MCF 10A (cell line): ENCODE measurements around the gene METTL23. TPM values are rescaled to one million over a fixed set of nuclear protein-coding genes. Genes with fewer than 3 reads are reported as not detected.
"Not testable (repeated sequence)": the region's sequence is repeated elsewhere in the genome, so short reads cannot be mapped to it uniquely, and the experiment has no call there.

ENCODE experiments used
- BruUV-seq: library from RNA; stranded (reverse); fragments of 400-500 nt; replicated peaks from 2 replicates; lab custom pipeline; 2021; lab: Mats Ljungman, UMichigan
- CTCF ChIA-PET: fragments of 300-600 bp; sonication (Branson Sonifier 250); formaldehyde crosslinking; extraction: SDS; loops from one replicate; lab custom pipeline; 2021; ENCODE audit warnings: antibody characterized with exemption, inconsistent platforms; lab: Yijun Ruan, JAX
- POLR2A ChIA-PET: fragments of 300-600, 350-650 bp; sonication (Branson Sonifier 250); formaldehyde crosslinking; extraction: SDS; loops from one replicate; lab custom pipeline; 2020; ENCODE audit warnings: antibody characterized with exemption, inconsistent platforms; lab: Yijun Ruan, JAX
- DNase-seq: peaks from one replicate; pipeline ENCODE4 v3.0.0-alpha.2; 2018; ENCODE audit not compliant: unreplicated experiment
- H3K27ac Mint-ChIP-seq: one replicate; pipeline ENCODE4 v1.8.0; 2022; ENCODE audit warnings: mild to moderate bottlenecking, low read depth, mixed read lengths; ENCODE audit not compliant: unreplicated experiment
- H3K27me3 Mint-ChIP-seq: one replicate; pipeline ENCODE4 v1.8.0; 2022; ENCODE audit warnings: mixed read lengths; ENCODE audit not compliant: insufficient read depth, unreplicated experiment
- H3K36me3 Mint-ChIP-seq: one replicate; pipeline ENCODE4 v1.8.0; 2022; ENCODE audit warnings: mild to moderate bottlenecking, moderate library complexity, mixed read lengths; ENCODE audit not compliant: insufficient read depth, unreplicated experiment
- H3K4me1 Mint-ChIP-seq: one replicate; pipeline ENCODE4 v1.8.0; 2022; ENCODE audit warnings: mixed read lengths; ENCODE audit not compliant: insufficient read depth, unreplicated experiment
- H3K4me3 Mint-ChIP-seq: one replicate; pipeline ENCODE4 v1.8.0; 2022; ENCODE audit warnings: mild to moderate bottlenecking, moderate library complexity, mixed read lengths; ENCODE audit not compliant: unreplicated experiment
- H3K9me3 Mint-ChIP-seq: one replicate; pipeline ENCODE4 v1.8.0; 2022; ENCODE audit warnings: mixed read lengths; ENCODE audit not compliant: unreplicated experiment
- CTCF ChIP-seq: fragments of 200-600 bp; IDR thresholded peaks from one replicate; pipeline ENCODE4 v1.8.0; 2022; ENCODE audit warnings: antibody characterized with exemption, mild to moderate bottlenecking; ENCODE audit not compliant: unreplicated experiment
- intact Hi-C: fragments of 100-400 bp; cut with micrococcal nuclease; formaldehyde crosslinking; loops from 2 replicates; pipeline ENCODE4 v1.14.1; 2022
- total RNA-seq: library from RNA; stranded (reverse); gene quantifications from 2 replicates; pipeline ENCODE4 v1.2.3, GENCODE V29; 2022

The METTL23 gene
- total RNA-seq, 1 experiment from 2014 or later: 35.1 TPM

- POLR2A ChIA-PET: no interaction called here
- Mint-ChIP-seq H3K4me3 (no peak overlapping the region), H3K4me1 (peaks cover 9% of the 10 kb centered on the region)
Measured at GRCh38 chr17:76706817-76707216, 19.8 kb upstream of the METTL23 start.

GRCh38 chr17:76707985-76708807, 18.4 kb upstream of the METTL23 start:
- ChIA-PET POLR2A (interaction anchor here (2.2 to 2.5 kb wide), 2 partner anchors 20 to 36 kb away, joined by 9 to 12 read pairs; no protein-coding TSS in a partner anchor), CTCF (no interaction called here)
- Mint-ChIP-seq H3K4me1 (peaks cover 9% of the 10 kb centered on the region), H3K9me3 (no peaks in the 10 kb centered on the region), H3K36me3 (peaks cover 8% of the 10 kb centered on the region), H3K27me3 (no peaks in the 10 kb centered on the region), H3K4me3 (no peak overlapping the region), H3K27ac (no peak overlapping the region)
- no peak for DNase-seq
- intact Hi-C loops: no loop called here
- no TSS peak for BruUV-seq
- no peak for TF ChIP-seq CTCF

More at GRCh38 chr17:76706817-76707216, 19.8 kb upstream of the METTL23 start:
- no peaks in the 10 kb centered on the region for H3K36me3 Mint-ChIP-seq
- intact Hi-C loops: no loop called here
- BruUV-seq: no TSS peak
- no peaks in the 10 kb centered on the region for H3K27me3 Mint-ChIP-seq
- H3K27ac Mint-ChIP-seq: no peak overlapping the region
- no peak for TF ChIP-seq CTCF
- CTCF ChIA-PET: no interaction called here
- DNase-seq: no peak
- no peaks in the 10 kb centered on the region for H3K9me3 Mint-ChIP-seq

- Mint-ChIP-seq H3K36me3 (peaks cover 19% of the 10 kb centered on the region), H3K4me3 (peak overlapping the region; percentile 76), H3K27ac (peak overlapping the region; percentile 39), H3K4me1 (peaks cover 9% of the 10 kb centered on the region), H3K9me3 (no peaks in the 10 kb centered on the region), H3K27me3 (no peaks in the 10 kb centered on the region)
- intact Hi-C loops: no loop called here
- peak; percentile 58 for DNase-seq
- POLR2A ChIA-PET: interaction anchor here (0.6 to 2.5 kb wide), 8 partner anchors 18 to 355 kb away, joined by 3 to 12 read pairs (median 4); partner anchors contain the start of genes PRPSAP1 and SRSF2
- CTCF ChIA-PET: interaction anchor here (0.8 to 1.0 kb wide), 2 partner anchors 14 to 112 kb away, joined by 3 to 4 read pairs; no protein-coding TSS in a partner anchor
- no peak for TF ChIP-seq CTCF
- TSS peak; percentile 35 for BruUV-seq
Measured at GRCh38 chr17:76709077-76709950, 17.3 kb upstream of the METTL23 start.

- not testable (repeated sequence) for H3K4me1 Mint-ChIP-seq, DNase-seq, BruUV-seq, H3K27me3 Mint-ChIP-seq, H3K9me3 Mint-ChIP-seq
- POLR2A ChIA-PET: interaction anchor here (0.6 to 2.7 kb wide), 12 partner anchors 16 to 356 kb away, joined by 3 to 14 read pairs (median 4); partner anchors contain the start of genes JMJD6, METTL23, PRPSAP1 and SRSF2
- intact Hi-C loops: loop anchor here (10.0 kb wide), 1 partner anchor 155 kb away; no protein-coding TSS in a partner anchor
- Mint-ChIP-seq H3K4me3 (peak overlapping the region; percentile 76), H3K27ac (peak overlapping the region; percentile 39), H3K36me3 (peaks cover 27% of the 10 kb centered on the region)
- CTCF ChIA-PET: interaction anchor here (0.6 to 1.0 kb wide), 3 partner anchors 15 to 113 kb away, joined by 3 to 4 read pairs (median 3); no protein-coding TSS in a partner anchor
Measured at GRCh38 chr17:76709951-76710862, 16.4 kb upstream of the METTL23 start.
